Kidney capillary endothelial cell (primary cell): ENCODE data around the gene USP46.
A peak's percentile ranks its signal among the peaks of the same experiment; 100 is the strongest.

Source experiments
- DNase-seq: peaks from one replicate; pipeline ENCODE4 v3.0.0-alpha.2; 2018; ENCODE audit warnings: low spot score

Gene USP46

DNA sequence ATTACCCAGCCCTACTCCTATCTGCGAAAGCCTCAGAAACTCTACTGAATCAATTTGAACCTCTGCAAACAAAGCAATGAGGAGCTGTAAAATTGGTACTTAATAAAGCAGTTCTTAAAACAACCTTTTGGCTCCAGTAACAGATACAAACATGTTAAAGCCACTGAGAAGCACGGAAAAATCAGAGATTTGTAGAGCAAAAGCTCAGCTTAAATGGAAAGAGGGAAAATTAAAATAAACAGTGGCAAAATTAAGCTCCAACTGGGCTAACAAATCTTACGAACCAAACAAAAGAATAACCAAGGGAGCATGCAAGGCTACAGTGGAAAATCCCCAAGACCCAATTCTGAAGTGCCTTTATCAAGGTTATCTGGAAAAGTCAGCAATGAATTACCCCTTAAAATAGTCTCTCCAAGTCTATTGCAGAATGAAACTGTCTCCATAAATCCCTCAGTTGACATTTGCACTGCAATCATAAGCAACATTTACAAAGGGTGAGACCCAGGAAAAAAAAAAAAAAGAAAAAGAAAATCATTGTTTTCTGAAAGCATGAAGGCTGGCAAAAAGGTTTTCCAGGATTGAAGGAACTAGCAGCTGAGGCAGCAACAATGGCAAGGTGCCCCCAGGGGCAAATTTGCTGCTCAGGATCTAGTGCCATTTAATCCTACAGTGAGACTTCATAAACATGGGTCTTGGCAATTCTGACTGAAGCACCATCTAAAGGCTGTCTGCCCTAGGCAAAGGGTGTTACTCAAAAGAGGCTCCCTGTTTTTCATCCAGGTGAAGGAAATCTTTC lies 40.1 kb downstream of the USP46 start:
- no peak for DNase-seq

DNA sequence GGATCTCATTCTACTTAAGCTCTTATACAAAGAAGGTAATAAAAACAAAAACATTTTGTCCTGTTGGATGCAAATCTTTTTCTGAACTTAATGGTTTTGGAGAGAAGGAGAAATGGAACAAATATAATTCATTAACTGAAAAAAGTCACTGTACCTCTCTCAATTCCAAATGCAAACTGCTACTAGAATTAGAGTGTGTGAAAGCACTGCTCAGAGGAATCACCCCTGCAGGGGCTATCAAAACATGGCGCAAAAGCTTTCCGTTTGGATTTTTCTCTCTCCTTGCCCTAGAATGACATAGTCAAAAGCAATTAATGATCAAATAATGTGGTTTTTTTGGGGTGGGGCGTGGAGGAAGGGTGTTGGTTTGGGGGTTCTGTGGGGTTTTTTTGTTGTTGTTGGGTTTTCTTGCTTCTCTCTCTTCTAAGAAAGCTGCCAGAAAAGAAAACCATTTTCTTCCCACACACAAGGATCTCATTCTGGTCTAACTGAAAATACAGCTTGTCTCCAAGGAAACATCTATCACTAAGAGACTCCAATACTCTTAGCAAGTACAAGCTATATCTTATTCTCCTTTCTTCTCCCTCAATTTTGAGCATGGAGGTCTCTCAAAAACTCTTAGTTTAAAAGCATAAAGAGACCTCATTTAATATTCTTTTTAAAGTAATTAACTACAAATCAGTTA lies 41.6 kb downstream of the USP46 start:
- no peak for DNase-seq

DNA sequence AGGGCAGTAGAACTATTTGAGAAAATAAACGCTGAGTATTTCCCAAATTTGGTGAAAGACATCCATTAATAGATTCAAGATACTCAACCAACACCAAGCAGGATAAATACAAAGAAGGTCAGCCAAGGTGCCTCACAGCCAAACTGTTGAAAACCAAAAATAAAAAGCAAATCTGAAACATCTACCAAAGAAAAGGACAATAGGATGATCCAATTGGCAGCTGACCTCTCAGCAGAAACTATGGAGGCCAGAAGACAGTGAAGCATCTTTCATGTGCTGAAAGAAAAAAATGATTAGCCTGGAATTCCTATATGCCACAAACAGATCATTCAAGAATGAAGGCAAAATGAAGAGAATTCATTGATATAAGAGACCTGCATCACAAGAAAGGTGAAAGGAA lies 44.9 kb downstream of the USP46 start:
- DNase-seq, result no peak

DNA sequence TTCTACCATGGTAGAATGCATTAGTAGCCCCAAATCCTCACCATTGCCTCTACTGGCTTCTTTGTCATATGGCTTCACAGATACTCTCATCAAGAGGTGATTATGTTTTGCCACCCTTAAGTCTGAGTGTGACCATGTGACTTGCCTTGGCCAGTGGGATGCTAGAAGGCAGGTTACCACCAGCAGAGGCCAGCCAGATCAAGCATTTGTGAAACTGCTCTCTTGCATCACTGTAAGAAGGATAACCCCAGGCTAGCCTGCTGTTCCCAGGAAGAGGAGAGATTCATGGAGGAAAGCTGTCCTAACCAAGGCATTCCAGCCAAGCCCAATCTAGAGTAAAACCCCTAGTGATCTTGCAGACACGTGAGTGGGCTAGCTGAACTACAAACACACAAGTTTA lies 46.8 kb downstream of the USP46 start:
- DNase-seq, result no peak

DNA sequence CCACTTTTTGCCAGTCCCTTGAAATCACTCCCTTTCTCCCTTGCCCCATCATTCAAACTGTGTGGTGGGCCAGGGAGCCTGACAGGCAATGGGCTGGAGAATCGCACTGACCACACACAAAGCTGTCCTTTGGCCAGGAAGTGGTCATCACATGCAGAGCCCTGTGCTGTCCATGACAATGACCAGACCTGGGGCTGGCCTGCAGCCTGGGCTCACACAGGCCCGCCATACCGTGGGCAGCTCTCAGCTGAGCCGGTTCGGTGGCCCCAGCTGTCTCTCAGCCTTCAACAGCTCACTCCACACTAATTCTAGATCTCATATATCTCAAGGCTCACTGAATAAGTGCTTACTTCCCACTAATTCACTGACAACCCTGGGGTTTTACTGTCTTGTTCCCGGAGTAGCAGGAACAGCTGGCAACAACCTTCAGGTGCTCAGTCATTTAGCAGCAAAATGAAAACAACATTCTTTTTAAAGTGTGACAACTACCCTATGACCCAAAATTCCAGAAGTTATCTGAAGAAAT lies 48.0 kb downstream of the USP46 start:
- DNase-seq, result no peak

DNA sequence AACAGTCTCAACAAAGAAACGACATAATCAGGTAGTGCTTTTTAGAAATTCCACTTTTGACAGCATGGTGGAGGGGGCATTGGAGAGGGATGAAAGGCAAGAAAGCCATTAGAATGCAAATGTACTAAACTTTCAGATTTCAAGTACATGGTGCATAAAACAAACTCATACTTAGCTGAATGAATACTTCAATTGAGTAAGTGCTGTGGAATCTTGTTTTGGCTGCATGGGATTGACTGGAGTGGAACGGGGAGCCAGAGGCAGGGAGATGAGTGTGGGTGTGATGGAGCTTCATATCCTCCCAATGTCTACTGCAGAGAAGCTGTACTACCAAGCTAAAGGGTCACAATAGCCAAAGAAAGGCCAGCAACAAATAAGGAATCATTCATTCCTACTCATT lies 52.4 kb downstream of the USP46 start:
- no peak for DNase-seq

DNA sequence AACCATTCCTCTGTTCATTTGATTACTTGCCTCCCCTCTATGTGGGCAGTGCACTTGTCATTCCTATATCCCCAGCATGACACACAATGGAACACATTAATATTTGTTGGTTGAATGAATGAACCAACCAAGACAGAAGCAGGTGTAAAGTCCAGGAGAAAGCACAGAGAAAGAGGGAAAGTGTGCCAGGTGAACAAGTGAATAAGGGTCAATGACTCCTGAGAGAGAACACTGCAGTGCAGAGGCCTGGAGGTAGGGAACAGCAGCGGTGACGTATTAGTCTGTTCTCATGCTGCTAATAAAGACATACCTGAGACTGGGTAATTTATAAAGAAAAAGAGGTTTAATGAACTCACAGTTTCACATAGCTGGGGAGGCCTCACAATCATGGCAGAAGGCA lies 53.1 kb downstream of the USP46 start:
- no peak for DNase-seq

DNA sequence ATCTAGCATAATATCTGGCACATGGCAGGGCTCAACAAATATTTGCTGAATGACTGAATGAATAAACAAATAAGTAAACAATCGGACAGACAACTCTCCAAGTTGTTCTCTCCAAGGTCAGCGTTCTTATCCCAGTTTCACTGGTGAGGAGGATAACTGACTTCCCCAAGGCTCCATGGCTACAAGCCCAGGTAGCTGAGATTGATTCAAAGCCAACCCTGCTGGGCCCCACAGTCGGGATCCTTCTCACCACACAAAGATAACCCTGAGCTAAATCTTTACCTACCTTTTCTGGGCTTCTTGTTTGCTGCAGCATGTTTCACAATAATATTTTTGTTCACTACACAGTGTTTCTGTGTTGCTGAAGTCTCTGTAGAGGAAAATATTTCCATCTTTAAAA lies 54.9 kb downstream of the USP46 start:
- DNase-seq, result no peak

DNA sequence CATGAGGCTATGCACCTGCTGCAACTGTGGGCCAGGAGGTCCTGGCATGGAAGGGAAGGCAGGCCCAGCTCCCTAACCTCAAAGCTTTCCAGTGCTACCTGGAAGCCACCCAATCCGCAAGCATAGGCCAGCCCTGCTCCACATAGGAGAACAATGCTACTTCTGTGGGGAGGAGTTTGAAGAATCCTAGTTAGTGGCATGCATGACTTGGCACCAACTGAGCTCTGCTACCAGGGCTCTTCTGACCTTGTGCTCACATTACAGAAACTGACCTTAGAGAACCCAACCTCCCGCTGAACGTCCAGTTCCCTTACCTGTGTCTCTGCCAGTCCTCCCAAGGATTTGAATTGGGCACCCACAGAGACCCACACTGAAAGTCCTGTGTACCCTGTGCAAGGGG lies 58.8 kb downstream of the USP46 start:
- DNase-seq, result no peak

DNA sequence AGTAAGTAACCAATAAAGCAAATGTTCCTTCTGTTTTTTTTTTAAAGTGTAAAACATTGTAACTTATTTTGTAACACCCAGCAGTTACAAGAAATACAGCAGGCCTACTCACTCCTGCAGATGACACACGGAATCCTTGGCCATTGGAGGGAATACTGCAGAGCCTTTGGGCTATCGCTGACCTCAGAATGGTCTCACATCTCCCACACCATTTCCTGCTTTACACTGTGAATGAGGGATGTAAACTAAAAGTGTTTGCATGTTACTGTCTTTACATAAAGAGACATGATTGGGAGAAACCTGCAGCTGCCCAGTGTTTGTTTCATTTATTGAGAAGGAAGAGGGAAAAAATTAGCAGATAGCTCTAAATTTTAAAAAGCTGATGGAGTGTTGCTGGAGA lies 64.1 kb downstream of the USP46 start:
- no peak for DNase-seq

DNA sequence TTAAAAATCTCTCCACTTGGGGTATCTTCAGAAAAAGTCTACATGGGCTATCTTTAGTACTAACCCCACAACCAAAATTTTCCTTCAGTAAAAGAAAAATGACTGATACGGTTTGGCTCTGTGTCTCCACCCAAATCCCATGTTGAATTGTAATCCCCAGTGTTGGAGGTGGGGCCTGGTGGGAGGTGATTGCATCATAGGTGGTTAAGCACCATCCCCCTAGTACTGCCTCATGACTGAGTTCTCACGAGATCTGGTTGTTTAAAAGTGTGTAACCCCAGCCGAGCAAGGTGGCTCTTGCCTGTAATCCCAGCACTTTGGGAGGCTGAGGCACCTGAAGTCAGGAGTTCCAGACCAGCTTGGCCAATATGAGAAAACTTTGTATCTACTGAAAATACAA lies 66.8 kb downstream of the USP46 start:
- DNase-seq, result no peak

DNA sequence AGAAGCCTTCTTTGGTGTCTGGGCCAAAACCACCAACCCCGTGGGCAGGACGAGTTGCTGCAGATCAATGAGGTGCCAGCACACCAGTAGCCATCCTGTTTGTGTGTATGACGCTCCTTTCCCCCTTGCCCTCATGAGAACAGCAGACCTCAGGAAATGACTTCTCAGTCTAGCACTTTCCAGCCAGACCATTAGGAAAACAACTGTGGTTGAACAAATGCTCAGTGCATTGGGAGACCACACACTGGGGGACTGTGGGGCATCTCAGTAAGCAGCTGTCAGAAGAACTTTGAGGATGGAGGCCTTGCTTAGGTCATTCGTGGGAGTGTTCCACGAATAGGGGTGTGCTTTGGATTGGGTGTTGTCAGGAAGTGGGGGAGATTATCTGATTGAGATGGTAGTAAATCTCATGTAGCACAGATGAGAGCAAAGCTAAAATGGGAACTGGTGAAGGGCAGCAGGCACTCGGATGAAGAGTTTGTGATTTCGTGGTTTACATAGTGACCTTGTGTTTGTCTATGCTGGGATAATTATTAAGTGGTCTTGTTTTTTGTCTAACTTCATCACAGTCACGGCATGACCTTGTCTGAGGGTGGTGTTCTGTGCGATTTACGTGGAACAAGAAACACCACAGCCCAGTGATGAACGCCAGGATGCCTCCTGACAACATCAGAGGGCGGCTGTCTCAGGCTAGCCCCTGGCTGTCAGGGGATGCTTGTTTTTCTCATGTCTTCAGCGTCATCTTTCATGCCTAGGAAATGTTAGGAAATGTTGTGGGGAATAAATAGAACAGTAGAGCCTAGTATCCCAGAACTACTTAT lies 70.1 kb downstream of the USP46 start:
- peak; percentile 92 for DNase-seq

DNA sequence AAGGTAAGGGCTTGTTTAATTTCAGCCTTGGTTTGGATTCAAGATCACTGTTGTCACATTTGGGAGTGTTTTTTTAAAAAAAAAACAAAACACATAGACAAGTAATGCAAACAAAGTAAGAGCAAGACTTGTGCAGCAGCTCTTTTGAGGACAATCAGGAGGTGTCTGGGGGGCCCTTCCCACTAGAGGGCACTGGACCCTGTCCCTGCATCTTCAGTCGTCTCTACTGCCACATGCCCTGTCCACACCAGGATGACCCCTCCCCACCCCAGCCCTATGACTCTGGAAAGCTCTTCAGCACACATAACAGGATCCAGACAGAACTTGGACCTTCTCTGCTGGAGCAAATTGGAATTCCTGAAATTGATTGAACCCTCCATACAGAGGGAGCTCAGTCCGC lies 71.0 kb downstream of the USP46 start:
- DNase-seq, result peak; percentile 46

DNA sequence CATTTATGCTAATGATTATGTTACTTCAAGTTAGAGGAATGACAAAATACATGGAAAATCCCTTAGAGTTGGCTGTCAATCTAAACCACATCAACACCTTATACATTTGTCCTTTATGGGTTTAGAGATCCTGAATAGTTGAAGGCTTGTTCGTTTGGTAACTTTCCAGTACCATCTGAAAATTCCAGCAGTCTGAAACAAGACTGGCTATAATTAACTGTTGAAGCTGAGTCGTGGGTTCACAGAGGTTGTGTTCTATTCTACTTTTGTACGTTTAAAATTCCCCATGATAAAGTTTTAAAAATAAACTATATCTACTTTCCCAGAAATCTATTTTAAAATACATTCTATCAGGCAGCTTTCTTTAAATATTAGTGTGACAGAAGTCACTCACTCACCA lies 73.0 kb downstream of the USP46 start:
- no peak for DNase-seq

DNA sequence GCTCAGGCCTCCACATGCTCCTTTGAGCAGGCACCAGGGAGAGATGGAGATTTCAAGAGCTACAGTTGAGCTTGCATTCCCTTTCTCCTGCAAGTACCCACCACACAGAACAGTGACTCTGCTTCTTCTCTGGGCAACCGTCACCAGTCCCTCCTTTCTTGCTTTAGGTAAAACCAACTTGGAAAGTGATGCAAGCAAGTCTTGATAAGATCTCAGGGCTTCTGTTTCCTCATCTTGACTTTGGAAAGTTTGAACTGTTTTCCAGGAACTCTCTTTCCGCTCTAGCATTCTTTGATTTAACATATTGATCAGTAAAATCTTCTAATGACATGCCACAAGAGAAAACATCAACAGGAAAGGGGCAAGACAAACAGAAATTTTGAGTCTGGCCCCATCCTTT lies 73.7 kb downstream of the USP46 start:
- no peak for DNase-seq

DNA sequence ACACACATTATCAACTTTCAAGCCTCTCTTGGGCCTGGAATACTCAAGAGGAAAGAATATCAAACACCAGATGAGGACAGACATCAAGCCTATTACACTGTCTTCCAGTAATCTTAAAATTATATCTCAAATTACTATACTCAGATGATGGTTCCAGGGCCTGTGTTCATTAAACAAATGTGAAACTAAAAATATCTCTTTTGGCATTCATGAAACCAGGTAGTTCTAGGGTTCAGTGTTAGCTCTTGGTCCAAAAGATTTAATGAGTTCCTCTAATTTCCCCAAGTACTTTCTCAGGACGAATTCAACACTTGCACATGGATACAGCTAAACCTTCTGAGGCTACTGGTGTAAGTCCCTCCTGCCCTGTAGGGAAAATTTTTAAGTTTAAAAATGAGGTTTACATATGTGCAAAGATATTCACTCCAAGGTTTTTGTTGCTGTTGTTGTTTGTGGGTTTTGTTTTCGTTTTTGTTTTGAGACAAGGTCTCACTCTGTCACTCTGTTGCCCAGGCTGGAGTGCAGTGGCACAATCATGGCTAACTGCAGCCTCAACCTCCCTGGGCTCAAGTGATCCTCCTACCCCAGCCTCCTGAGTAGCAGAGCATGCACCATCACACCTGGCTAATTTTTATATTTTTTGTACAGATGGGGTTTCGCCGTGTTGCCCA lies 79.4 kb downstream of the USP46 start:
- no peak for DNase-seq

DNA sequence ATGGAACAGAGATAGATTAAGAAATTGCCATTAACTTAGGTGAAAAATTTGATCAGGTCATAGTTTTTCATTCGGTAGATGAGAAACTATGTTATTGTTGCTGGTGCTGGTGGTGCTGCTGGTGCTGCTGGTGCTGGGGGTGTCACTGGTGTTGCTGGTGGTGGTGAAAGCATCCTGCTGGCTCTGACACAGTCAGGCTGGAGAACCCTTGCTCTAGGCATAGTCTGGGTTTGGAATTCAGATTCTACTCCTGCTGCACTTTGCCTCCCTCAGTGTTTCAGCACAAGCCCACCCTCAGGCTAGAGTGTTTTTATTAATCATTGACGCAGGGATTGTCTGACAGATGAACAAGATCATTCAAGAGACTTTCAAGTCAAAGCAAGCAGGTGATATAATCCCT lies 80.2 kb downstream of the USP46 start:
- no peak for DNase-seq

DNA sequence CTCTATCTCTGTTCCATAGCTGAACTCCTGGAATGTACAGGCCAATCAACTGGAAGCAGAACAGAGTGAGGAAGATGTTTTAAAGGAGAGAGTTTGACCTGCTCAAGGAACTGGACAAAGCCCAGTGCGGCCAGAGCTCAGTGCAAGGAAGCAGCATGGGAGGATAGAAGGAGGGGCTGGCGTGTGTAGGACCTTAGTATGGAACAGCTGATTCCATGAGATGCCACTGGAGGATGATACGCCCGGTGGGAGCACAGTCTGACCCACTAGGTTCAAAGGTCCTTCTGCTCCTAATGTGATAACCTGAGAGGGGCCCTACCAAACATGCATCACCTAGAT lies 81.5 kb downstream of the USP46 start:
- no peak for DNase-seq

DNA sequence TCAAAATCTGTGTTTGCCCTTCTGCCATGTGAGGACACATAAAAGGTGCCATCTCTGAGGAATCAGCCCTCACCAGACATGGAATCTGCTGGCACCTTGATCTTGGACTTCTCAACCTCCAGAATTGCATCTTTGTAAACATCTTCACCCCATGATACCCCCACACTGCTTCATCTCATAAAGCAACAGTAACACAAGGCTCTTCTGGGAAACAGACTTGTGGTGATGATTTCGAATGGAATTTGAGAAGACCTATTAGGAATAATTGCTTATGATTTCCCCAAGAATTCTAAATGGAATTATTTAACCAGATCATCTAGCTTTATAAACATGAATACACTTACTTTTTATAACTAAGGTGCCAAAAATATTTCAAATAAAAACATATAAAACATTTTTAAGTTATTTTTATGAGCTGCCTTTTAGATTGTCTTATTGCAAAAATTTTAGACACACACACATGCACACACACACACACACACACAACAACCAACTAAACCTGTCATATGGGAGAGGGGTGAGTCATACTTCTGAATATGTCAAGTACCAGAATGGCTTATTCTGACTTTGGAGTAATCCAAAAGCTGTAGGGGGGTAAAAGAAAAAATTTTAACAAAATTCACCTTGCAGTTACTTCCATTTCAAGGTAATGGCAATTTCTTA lies 82.0 kb downstream of the USP46 start:
- DNase-seq, result no peak

DNA sequence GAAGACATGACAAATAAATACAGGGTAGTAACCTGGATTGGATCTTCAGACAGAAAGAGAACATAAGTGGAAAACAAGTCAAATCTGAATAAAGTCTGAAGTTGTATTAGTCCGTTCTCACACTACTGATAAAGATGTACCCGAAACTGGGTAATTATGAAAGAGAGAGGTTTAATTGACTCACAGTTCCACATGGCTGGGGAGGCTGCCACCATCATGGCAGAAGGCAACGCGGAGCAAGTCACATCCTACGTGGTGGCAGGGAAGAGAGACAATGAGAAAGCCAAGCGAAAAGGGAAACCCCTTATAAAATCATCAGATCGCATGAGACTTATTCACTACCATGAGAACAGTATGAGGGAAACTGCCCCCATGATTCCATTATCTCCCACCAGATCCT lies 82.8 kb downstream of the USP46 start:
- no peak for DNase-seq

DNA sequence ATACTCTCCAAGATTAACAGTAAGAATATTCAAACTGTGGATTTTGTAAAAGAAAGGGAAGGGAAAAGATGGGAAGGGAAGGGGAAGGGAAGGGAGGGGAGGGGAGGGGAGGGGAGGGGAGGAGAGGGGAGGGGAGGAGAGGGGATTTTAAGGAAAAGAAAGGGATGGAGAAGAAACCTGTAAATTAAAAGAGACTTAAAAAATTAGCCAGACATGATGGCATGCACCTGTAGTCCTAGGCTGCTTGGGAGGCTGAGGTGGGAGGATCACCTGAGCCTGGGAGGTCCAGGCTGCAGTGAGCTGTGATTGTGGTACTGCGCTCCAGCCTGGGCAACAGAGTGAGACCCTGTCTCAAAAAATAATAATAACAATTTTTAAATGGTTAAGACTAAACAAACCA lies 83.7 kb downstream of the USP46 start:
- no peak for DNase-seq

DNA sequence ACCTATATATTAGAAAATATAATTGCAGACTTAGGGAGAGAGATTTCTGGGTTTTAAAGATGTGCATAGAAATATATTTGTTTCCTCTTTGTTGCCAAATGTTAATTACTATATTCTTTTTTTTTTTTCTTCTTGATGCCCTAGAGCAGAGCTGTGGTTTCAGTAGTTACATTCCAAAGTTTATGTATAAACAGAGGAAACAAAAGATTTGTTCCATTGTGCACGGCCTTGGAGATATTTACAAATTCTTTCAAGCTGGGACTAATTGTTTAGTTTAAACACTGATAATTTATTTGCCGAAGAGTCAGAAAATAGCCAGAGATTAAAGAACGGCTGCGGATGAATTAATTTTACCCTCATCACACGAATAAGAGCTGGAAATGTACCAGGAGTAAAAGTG lies 85.1 kb downstream of the USP46 start:
- DNase-seq, result no peak
